Spleen (tissue), 7 donors: ENCODE results near the gene STYX.

ENCODE experiments used
- POLR2AphosphoS5 ChIP-seq, 3 donors: sonication (generic); formaldehyde crosslinking; IDR thresholded peaks; one replicate each; pipeline ENCODE4 v1.5.1; 2017; ENCODE audit warnings: antibody characterized with exemption in 3 of 3
- TF ChIP-seq, protein P1 (sequence below), 11 experiments: fragments of 200-600 bp in 7 of 11; fragments of 450-650 bp in 4 of 11; sonication (generic) in 4 of 11; IDR thresholded peaks in 8 of 11; conservative IDR thresholded peaks in 3 of 11; 1 replicate in 7 of 11; 2 replicates in 4 of 11; pipeline versions ENCODE4 v1.4.0 to v1.8.0; 2016 to 2021; ENCODE audit warnings: antibody characterized with exemption in 11 of 11, inconsistent platforms in 4 of 11, mild to moderate bottlenecking in 1 of 11
- donor health status: DM: no; HTN: no; CAD: no; lungs with moderate emphysema.
- donor health status: DM: no; HTN: no; CAD: no.
- donor health status: DM: no; HTN: no; CAD: no.

DNA sequence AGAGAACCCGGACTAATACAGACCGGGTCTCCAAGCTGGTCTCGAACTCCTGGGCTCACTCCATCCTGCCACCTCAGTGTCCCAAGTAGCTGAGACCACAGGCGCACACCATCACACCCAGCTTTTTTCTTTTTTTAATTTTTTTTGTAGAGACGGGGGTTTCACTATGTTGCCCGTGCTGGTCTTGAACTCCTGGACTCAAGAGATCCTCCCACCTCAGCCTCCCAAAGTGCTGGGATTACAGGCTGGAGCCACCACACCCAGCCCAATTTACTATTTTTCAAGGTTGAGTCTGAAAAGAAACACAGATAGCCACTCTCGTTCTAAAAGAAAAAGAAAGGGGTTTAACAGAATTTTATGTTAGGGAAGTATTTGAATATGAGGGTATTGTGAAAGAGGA lies 36.4 kb upstream of the STYX start:
- TF ChIP-seq, protein P1, sequence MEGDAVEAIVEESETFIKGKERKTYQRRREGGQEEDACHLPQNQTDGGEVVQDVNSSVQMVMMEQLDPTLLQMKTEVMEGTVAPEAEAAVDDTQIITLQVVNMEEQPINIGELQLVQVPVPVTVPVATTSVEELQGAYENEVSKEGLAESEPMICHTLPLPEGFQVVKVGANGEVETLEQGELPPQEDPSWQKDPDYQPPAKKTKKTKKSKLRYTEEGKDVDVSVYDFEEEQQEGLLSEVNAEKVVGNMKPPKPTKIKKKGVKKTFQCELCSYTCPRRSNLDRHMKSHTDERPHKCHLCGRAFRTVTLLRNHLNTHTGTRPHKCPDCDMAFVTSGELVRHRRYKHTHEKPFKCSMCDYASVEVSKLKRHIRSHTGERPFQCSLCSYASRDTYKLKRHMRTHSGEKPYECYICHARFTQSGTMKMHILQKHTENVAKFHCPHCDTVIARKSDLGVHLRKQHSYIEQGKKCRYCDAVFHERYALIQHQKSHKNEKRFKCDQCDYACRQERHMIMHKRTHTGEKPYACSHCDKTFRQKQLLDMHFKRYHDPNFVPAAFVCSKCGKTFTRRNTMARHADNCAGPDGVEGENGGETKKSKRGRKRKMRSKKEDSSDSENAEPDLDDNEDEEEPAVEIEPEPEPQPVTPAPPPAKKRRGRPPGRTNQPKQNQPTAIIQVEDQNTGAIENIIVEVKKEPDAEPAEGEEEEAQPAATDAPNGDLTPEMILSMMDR (IDR thresholded peaks at IDR 0.05 in 8 of 11, conservative IDR thresholded peaks at IDR 0.05 in 3 of 11): no peak
- TF ChIP-seq POLR2AphosphoS5 (IDR thresholded peaks at IDR 0.05): no peak
